ENCODE data around the gene CKB.
A peak's percentile ranks its signal among the peaks of the same experiment; 100 is the strongest.

The CKB gene

GRCh38 chr14:103491691-103492090, 30.9 kb downstream of the CKB start:
- DNase-seq (ENCODE audit: low read depth, low spot score), result no peak

DNA sequence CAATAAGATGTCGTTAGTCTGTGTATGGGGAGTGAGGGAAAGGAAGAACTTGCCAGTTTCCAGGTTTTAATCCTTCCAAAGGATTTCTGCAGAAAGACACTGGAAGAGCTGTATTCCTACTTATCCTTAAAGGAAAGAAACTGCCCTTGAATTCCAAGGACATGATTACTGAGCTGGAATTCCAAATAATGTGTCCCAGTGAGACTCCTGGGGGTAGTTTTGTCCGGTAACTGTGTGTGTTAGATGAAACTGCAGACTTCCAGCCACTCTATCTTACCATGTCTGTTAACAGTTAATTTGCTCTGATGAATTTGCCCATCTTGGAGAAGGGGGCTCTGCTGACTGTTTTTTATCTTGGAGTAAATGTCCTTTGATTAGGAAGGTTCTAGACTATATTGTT, 33.0 kb downstream of the CKB start:
- TF ChIP-seq CTCF (IDR thresholded peaks at IDR 0.05; ENCODE audit: low read depth, low read length), result no peak
- no peak for DNase-seq (ENCODE audit: low read depth, low spot score)
- in situ Hi-C loops (cut with HindIII; ENCODE audit: low sequenced_read_pairs), result no loop called here
- H3K4me3 ChIP-seq (ENCODE audit: low read depth, low read length), result no peak overlapping the region

More at GRCh38 chr14:103491691-103492090, 30.9 kb downstream of the CKB start:
- in situ Hi-C loops (cut with HindIII; ENCODE audit: low sequenced_read_pairs), result no loop called here
- no peak overlapping the region for H3K4me3 ChIP-seq (ENCODE audit: low read depth, low read length)
- no peak for TF ChIP-seq CTCF (IDR thresholded peaks at IDR 0.05; ENCODE audit: low read depth, low read length)

DNA sequence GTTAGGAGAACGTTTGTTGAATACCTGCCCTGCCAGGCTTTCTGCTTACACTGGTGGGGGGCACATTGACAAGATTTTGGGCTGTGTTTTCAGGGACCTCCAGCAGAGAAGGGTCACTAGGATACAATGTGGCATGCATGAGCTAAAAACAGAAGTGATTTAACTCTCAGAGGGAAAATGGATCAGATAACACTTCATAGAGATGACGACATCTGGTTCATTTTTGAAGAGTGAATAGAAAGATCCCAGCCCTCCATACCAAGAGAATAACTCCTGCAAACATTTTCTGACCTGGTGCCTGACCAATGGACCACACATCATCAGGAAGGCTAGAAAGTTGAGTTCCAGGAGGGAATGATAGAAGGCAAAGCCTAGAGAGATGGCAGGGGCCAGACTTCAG, 33.7 kb downstream of the CKB start:
- DNase-seq (ENCODE audit: low read depth, low spot score), result peak; percentile 57
- in situ Hi-C loops (cut with HindIII; ENCODE audit: low sequenced_read_pairs), result no loop called here

DNA sequence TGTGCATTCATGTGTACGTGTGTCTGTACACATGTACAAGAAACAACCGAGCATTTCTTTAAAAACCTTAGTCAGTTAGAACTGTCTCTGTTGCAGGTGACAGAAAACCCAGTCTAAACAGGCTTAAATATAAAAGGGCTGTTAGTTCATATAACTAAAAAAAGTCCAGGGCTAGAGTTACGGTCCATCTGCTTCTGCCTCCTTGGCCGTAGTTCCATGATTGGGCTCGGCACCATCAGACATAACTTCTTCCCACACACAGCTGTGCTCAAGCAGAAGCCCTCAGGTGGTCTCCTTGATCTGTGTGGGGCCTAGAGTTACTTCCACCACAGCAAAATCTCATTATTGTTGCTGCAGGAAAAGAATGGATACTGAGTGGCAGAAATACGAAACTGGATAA, 34.6 kb downstream of the CKB start:
- no peak for TF ChIP-seq CTCF (IDR thresholded peaks at IDR 0.05; ENCODE audit: low read depth, low read length)
- no peak for DNase-seq (ENCODE audit: low read depth, low spot score)
- in situ Hi-C loops (cut with HindIII; ENCODE audit: low sequenced_read_pairs), result no loop called here
- H3K4me3 ChIP-seq (ENCODE audit: low read depth, low read length), result no peak overlapping the region

More for the DNA sequence above, 33.7 kb downstream of the CKB start:
- H3K4me3 ChIP-seq (ENCODE audit: low read depth, low read length), result no peak overlapping the region
- no peak for TF ChIP-seq CTCF (IDR thresholded peaks at IDR 0.05; ENCODE audit: low read depth, low read length)

DNA sequence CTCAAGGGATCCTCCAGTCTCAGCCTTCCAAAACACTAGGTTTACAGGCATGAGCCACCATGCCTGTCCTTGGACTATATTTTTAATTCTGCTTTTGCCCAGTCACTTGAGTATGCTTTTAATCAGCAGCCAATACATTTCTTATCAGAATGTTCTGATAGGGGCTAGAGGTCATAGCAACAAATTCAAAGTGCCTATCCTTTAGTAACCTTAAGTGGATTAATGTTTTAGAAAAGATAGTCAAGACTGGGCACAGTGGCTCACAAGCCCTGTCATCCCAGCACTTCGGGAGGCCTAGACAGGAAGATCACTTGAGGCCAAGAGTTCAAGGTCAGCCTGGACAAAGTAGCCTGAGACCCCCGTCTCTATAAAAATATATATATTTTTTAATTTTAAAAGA, 37.1 kb downstream of the CKB start:
- in situ Hi-C loops (cut with HindIII; ENCODE audit: low sequenced_read_pairs), result no loop called here
- no peak for DNase-seq (ENCODE audit: low read depth, low spot score)
- no peak for TF ChIP-seq CTCF (IDR thresholded peaks at IDR 0.05; ENCODE audit: low read depth, low read length)
- H3K4me3 ChIP-seq (ENCODE audit: low read depth, low read length), result no peak overlapping the region

GRCh38 chr14:103483600-103483999, 39.0 kb downstream of the CKB start:
- in situ Hi-C loops (cut with HindIII; ENCODE audit: low sequenced_read_pairs), result no loop called here
- DNase-seq (ENCODE audit: low read depth, low spot score), result peak; percentile 86
- no peak overlapping the region for H3K4me3 ChIP-seq (ENCODE audit: low read depth, low read length)
- TF ChIP-seq CTCF (IDR thresholded peaks at IDR 0.05; ENCODE audit: low read depth, low read length), result no peak

DNA sequence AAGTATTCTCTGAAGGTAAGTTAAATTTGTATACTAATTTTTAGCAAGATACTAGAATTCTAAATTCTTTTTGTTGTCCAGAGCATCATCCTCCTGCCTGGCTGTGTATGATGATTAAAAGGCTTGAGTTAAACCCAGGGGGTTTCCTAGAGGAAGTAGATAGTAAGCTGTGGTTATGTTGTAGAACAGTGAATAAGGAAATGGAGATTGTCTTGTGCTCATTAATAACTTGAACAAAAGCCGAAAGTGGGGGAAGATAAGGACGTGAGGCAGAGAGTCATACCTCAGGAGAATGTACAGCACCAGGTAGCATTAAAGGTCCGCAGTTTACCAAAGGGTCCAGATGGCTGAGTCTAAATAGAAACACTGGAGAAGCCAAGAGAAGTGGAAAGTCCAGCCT, 42.0 kb downstream of the CKB start:
- no peak overlapping the region for H3K4me3 ChIP-seq (ENCODE audit: low read depth, low read length)
- in situ Hi-C loops (cut with HindIII; ENCODE audit: low sequenced_read_pairs), result no loop called here
- no peak for DNase-seq (ENCODE audit: low read depth, low spot score)
- no peak for TF ChIP-seq CTCF (IDR thresholded peaks at IDR 0.05; ENCODE audit: low read depth, low read length)

Data from astrocyte of the spinal cord (primary cell).